GM19452 (cell line): ENCODE results near the gene CD300LD.

ENCODE experiments used
- ATAC-seq: cut with Tn5 transposase; IDR thresholded peaks from one replicate; pipeline ENCODE4 v1.9.1; 2021; ENCODE audit not compliant: unreplicated experiment

CD300LD gene

GRCh38 chr17:74607221-74607620, 15.1 kb upstream of the CD300LD start:
- no peak for ATAC-seq

- ATAC-seq: no peak
Observed at GRCh38 chr17:74606050-74606449, 14.0 kb upstream of the CD300LD start.

GRCh38 chr17:74605361-74605760, 13.3 kb upstream of the CD300LD start:
- no peak for ATAC-seq

GRCh38 chr17:74604761-74605160, 12.7 kb upstream of the CD300LD start:
- ATAC-seq: no peak

- ATAC-seq: no peak
Observed at GRCh38 chr17:74604200-74604599, 12.1 kb upstream of the CD300LD start.

- no peak for ATAC-seq
Observed at GRCh38 chr17:74603746-74604145, 11.7 kb upstream of the CD300LD start.

- no peak for ATAC-seq
Observed at GRCh38 chr17:74603037-74603635, 11.1 kb upstream of the CD300LD start.

- no peak for ATAC-seq
Observed at GRCh38 chr17:74601944-74602572, 10.0 kb upstream of the CD300LD start.

GRCh38 chr17:74599448-74599939, 7.4 kb upstream of the CD300LD start:
- no peak for ATAC-seq

GRCh38 chr17:74599023-74599399, 6.9 kb upstream of the CD300LD start:
- ATAC-seq: no peak

GRCh38 chr17:74598346-74599022, 6.4 kb upstream of the CD300LD start:
- ATAC-seq: no peak

- ATAC-seq: no peak
Observed at GRCh38 chr17:74597069-74597790, 5.1 kb upstream of the CD300LD start.

GRCh38 chr17:74595037-74595750, 3.1 kb upstream of the CD300LD start:
- no peak for ATAC-seq

GRCh38 chr17:74591503-74591902, 580 bp downstream of the CD300LD start:
- no peak for ATAC-seq

GRCh38 chr17:74585711-74586110, 6.4 kb downstream of the CD300LD start:
- no peak for ATAC-seq

GRCh38 chr17:74584292-74585060, 7.6 kb downstream of the CD300LD start:
- ATAC-seq: no peak

- no peak for ATAC-seq
Observed at GRCh38 chr17:74582633-74583032, 9.4 kb downstream of the CD300LD start.

- ATAC-seq: no peak
Observed at GRCh38 chr17:74579900-74580299, 12.2 kb downstream of the CD300LD start.

- no peak for ATAC-seq
Observed at GRCh38 chr17:74578979-74579378, 13.1 kb downstream of the CD300LD start.

GRCh38 chr17:74574489-74575142, 17.5 kb downstream of the CD300LD start:
- no peak for ATAC-seq
